Measurements from ENCODE around the gene PACS2. TPM values are rescaled to one million over a fixed set of nuclear protein-coding genes. Genes with fewer than 3 reads are reported as not detected.

PACS2 gene
- total RNA-seq, 1 donor from 2014 or later = 67.7 TPM

GRCh38 chr14:105384605-105385321 lies 70.2 kb downstream of the PACS2 start:
- DNase-seq (ENCODE audit: low read depth) = no peak

DNA sequence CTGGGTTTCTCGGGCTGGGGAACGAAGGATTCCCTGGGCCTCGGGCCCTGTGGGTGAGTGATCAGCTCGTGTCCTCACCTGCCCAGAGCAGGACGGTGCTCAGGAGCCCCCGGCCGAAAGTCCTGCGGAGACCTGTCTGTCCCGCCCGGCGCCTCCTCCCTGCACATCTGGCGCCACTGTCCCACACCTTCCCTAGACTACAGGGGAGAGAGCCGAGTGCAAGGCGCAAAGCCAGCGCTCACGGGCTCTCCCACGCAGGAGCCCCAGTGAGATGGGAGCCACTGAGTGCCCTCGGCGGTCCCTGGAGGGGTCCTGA lies 70.7 kb downstream of the PACS2 start:
- no peak for DNase-seq (ENCODE audit: low read depth)

DNA sequence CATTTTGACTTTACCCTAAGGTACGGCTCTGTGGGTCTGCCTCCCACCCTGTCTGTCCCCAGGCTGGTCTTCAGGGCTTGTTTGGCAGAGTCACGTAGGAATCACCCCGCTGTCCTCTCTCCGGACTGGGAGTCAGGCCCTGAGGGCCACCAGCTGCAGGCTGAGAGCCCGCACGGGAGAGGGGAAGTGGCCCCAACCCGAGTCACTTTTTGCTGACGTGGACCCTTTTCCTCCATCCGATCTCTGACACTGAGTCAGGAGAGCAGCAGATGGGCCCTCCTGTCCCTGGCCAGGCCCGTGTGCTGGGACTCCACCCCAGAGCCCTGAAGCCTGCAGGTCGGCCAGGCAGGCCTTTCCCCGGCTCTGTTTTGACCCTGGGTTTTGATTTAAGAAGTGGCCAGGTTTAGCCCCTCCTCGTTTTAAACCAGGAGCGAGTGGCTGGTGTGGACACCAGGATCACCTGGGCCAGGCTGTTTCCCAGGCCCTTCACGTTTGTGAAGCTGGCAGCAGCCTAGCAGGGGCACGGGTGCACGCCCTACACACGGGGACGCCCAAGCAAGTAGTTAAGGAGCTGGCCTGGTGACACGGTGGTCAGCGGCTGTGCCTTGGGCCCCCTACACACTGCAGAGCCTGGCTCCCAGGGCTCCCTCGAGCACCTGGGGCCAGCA lies 71.3 kb downstream of the PACS2 start:
- DNase-seq (ENCODE audit: low read depth) = no peak

DNA sequence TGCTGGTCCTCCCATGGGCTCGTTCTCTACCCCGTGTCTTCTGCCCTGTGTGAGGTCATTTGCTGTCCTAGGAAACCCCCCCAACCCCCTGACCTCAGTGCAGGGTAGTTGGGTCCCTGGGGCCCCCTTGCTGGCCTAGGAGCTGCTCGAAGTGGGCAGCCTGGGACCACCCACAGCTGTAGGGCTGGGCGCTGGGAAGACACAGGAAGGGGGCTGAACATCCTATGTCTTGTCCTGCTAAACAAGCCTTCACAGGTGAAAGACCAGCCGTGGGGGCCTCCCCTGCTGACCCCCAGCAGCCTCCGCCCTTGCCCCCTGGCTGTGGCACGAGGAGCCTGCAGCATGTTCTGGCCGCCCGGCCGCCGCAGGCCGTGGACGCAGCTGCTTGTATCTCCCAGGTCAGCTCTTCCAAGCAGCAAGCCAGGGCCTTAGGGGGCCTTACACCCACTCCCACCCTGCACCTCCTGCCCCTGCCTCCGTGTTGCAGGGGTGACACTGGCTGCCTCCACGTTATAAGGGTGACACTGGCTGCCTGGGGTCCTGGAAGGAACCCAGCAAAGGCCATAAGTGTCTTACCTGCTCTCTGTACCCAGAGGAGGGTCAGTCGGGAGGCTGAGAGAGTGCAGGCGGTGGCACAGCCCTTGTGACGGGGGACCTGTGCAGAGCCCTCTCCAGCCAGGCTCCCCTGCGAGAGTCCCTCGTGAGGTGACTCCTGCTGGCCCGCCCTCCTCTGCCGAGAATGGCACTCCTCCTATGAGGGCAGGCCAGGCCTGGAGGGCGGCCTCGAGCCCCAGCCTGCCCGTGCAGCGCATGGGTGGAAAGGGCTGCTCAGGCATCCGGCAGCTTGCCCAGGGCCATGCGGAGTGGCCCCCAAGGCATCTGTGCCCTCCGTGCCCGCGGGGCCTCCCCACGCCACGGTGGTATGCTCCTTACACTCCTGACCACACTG lies 72.3 kb downstream of the PACS2 start:
- no peak for DNase-seq (ENCODE audit: low read depth)

- no peak for DNase-seq (ENCODE audit: low read depth)
Measured at GRCh38 chr14:105387530-105387922, 73.0 kb downstream of the PACS2 start.

- no peak for DNase-seq (ENCODE audit: low read depth)
Measured at GRCh38 chr14:105388110-105388951, 73.8 kb downstream of the PACS2 start.

DNA sequence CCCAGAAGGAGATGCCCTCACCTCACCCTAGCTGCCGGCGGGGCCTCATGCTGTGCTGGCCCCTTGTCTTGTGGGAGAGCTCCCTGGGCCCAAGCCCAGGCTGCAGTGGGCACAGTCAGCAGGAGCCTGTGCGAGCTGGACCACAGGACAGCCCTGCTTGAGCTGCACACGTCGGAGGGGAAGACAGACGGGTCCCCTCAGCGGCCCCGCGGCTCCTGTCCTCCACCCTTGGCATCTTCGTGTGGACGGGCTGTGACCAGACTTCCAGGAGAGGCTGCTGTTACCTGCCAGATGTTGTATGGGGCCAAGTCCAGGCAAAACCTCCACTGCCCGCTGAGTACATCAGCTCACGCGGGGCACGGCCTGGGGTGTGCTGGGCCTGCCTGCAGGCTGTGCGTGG lies 74.4 kb downstream of the PACS2 start:
- no peak for DNase-seq (ENCODE audit: low read depth)

- DNase-seq (ENCODE audit: low read depth) = no peak
Measured at GRCh38 chr14:105389534-105389933, 75.0 kb downstream of the PACS2 start.

DNA sequence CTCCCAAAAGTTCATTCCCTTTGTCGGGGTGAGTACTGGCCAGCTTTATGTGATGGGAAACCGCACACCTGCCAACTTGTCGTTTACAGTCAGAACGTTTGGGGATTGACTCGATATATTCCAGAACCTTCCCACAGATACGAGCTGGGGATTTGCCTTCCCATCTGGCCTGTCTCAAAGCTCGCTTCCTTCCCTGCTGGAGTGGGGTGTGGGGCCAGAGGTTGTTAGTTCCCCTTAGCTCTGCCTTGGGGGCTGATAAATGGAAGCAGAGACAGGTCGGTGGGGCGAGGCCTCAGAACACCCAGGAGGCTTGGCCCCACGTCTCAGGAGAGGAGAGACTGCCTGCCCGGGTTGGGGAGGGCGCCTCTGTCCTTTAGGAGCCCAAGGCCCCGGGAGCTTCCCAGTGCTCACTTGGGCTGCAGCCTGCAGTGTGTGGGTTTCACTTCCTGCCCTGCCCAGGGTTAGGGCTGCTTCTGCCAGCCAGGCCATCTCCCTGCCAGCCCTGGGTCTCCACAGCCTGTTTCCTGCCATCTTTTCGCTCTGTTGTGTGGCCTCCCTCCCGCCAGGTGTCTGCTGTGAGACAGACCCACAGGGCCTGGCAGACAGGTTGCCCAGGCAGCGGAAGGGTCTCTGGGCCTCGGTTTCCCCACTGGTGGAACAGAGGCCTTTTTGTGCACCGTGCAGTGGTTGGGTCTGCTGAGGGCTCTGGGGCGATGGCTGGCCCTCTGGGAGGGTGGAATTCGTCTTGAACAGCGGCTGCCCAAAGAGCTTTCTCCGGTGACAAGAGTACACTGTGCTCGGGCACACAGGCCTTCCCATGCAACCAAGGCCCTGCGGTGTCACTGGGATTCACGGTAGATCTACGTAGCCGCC lies 75.7 kb downstream of the PACS2 start:
- DNase-seq (ENCODE audit: low read depth) = no peak

GRCh38 chr14:105390849-105391500 lies 76.4 kb downstream of the PACS2 start:
- no peak for DNase-seq (ENCODE audit: low read depth)

- DNase-seq (ENCODE audit: low read depth) = no peak
Measured at GRCh38 chr14:105391541-105391940, 77.0 kb downstream of the PACS2 start.

- DNase-seq (ENCODE audit: low read depth) = no peak
Measured at GRCh38 chr14:105392131-105393090, 77.9 kb downstream of the PACS2 start.

DNA sequence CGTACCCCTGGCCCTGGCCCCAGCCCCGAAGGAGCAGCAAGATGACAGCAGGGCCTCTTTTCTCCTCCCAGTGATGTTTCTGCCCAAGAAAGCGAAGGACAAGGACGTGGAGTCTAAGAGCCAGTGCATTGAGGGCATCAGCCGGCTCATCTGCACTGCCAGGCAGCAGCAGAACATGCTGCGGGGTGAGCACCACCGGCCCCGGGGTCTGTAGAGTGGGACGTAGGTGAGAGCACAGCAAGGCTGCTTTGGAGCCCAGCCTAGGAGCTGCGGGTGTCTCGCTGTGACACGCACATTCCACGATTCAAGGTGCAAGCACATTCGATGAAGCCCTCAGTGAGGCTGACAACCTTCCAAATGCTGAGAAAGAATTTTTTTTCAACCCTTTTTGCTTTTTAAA lies 78.6 kb downstream of the PACS2 start:
- no peak for DNase-seq (ENCODE audit: low read depth)

DNA sequence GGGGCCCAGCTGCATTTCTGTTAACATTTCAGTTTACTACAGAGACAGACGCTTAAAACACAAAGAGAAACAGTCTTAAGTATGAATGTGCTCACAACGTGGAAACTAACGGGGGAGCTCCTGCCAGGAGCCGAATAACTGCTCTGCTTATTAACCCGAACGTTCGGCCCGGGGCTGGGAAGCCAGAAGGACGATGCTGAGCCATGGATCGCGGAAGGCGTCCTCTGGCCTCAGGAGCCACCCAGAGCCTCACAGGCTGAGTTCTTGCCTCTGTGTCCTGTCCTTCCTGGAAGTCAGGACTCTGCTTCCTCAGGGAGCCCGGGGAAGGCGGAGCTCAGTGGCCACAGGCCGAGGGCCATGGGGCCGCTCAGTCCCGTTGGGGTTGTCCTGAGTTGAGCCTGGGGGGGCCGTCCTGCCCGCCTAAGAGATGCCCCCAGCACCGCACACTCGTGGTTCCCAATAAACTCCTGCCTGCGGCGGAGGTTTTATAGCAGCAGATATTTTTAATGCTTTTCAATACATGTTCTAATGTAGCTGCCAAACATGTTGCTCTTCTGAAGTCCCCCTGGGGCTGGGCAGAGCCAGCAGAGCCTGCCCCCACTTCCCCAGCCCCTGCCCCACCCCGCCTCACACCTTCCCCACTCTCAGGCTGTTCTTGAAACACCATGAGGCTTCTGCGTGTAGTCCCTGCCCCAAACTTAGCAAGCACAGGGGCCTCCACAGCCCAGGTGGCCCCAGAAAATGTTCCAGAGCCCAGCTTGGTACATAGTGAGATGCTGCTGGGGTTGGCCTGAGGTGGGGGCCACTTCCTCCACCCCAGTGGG lies 80.4 kb downstream of the PACS2 start:
- DNase-seq (ENCODE audit: low read depth) = no peak

GRCh38 chr14:105395538-105395854 lies 80.9 kb downstream of the PACS2 start:
- DNase-seq (ENCODE audit: low read depth) = no peak

DNA sequence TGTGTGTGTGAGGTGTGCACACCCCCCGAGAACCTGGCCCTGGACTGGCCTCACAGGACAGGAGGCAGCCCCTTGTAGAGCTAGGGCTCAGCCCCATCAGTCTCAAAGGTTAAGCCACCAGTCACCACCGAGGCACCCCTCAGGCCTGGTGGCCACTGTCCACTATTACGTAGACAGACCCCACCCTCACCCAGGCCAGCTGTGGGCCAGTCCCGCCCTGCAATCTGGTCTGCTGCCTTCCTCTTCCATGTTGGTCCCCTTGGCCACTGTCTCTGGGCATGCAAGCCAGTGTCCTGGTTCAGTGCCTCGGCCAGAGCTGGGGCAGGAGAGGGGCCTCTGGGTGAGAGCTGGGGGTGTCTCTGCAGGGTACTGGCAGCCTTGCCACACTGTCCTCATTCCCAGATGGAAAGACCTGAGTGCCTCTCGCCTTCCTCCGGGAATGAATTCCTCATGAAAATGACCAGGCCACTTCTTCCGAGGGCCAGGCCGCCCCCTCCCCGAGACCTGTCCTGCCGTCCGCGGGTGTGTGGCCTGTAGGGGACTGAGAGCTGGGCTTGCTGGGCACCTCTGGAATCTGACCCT lies 82.9 kb downstream of the PACS2 start:
- no peak for DNase-seq (ENCODE audit: low read depth)

DNA sequence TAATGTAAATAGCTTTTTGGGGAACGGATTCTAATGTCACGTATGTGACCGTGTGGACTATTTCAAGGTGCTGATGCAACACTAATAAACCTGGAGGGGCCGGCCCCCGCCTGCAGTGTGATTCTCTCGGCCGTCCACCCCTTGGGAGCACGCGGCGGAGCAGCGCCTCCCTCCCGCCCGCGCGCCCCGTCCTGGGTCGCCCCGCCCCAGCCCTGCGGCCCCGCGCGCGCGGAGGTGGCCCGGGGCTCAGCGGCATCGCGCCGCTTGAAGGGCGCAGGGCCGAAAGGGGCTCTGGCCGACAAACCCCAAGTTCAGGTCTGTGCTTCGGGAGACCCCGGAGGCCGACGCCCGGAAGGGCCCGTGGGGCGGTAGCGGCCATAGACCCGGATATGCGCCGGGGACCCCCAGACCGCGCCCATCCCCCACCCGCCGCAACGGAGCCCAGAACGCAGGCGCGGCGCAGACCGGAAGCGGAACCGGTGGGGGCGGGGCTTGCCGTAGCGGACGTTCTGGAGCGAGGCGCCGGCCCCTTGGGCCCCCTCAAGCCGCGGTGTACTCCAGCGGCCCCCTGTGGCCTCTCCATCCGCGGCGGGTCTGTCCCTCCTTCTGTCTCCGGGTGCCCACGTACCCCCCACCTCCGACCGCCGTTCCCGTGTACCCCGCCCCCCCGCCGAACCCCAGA lies 83.6 kb downstream of the PACS2 start, which contains the start of gene TEX22:
Gene TEX22, plus strand, starts transcription at position 495 of the 682 bp plus-strand sequence. CDS start 803 bp downstream, outside the sequence.
- DNase-seq (ENCODE audit: low read depth) = peak; percentile 18

Measured in renal cortical epithelial cell (primary cell).